ENCODE results near the gene AP1G2.

DNA sequence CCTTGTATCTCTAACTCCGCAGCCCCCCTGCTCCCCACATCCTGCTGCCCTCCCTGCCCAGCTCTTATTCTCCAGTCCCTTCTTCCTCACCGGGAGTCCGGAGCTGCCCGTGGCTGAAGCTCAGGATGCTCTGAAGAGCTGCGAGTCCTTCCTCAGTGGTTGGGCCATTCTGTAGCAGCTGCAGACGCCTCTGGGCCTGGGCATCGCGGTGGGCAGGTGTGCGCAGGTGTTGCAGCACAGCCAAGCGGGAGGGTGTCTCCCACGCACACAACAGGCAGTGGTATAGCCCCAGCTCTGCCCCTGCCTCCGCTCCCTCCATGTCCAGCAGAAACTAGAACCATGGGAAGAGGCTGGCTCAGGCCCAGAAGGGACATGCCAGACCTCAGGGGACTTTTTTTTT, 36.2 kb downstream of the AP1G2 start:
- TF ChIP-seq, protein P1, sequence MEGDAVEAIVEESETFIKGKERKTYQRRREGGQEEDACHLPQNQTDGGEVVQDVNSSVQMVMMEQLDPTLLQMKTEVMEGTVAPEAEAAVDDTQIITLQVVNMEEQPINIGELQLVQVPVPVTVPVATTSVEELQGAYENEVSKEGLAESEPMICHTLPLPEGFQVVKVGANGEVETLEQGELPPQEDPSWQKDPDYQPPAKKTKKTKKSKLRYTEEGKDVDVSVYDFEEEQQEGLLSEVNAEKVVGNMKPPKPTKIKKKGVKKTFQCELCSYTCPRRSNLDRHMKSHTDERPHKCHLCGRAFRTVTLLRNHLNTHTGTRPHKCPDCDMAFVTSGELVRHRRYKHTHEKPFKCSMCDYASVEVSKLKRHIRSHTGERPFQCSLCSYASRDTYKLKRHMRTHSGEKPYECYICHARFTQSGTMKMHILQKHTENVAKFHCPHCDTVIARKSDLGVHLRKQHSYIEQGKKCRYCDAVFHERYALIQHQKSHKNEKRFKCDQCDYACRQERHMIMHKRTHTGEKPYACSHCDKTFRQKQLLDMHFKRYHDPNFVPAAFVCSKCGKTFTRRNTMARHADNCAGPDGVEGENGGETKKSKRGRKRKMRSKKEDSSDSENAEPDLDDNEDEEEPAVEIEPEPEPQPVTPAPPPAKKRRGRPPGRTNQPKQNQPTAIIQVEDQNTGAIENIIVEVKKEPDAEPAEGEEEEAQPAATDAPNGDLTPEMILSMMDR (IDR thresholded peaks at IDR 0.05), result no peak
- TF ChIP-seq POLR2AphosphoS2 (conservative IDR thresholded peaks at IDR 0.05; ENCODE audit: low read length) (no peak), SREBF2 (IDR thresholded peaks at IDR 0.05) (no peak), EP300 (IDR thresholded peaks at IDR 0.05) (no peak), HOXB5 (CRISPR knock-in tag; IDR thresholded peaks at IDR 0.05) (no peak), HOXA7 (CRISPR knock-in tag; IDR thresholded peaks at IDR 0.05) (no peak), POLR2A (IDR thresholded peaks at IDR 0.05; ENCODE audit: low read length) (no peak), RAD21 (conservative IDR thresholded peaks at IDR 0.05 in 1 of 2, IDR thresholded peaks at IDR 0.05 in 1 of 2) (no peak), MAZ (IDR thresholded peaks at IDR 0.05; ENCODE audit: borderline replicate concordance, low read depth, low read length) (no peak), JUNB (IDR thresholded peaks at IDR 0.05) (no peak)
- TF ChIP-seq, protein P2, sequence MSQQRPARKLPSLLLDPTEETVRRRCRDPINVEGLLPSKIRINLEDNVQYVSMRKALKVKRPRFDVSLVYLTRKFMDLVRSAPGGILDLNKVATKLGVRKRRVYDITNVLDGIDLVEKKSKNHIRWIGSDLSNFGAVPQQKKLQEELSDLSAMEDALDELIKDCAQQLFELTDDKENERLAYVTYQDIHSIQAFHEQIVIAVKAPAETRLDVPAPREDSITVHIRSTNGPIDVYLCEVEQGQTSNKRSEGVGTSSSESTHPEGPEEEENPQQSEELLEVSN (IDR thresholded peaks at IDR 0.05; ENCODE audit: borderline replicate concordance, low read depth), result no peak

Data from A549 (cell line).